Measurements from ENCODE around the gene SARDH.

Gene SARDH

GRCh38 chr9:133621725-133622267 lies 116.4 kb downstream of the SARDH start:
- no peak for DNase-seq

GRCh38 chr9:133619791-133620190 lies 118.4 kb downstream of the SARDH start:
- DNase-seq: no peak

- DNase-seq: no peak
Observed at GRCh38 chr9:133618726-133619125, 119.4 kb downstream of the SARDH start.

- DNase-seq: no peak
Observed at GRCh38 chr9:133616643-133617405, 121.3 kb downstream of the SARDH start.

GRCh38 chr9:133615606-133616188 lies 122.5 kb downstream of the SARDH start:
- DNase-seq: no peak

- no peak for DNase-seq
Observed at GRCh38 chr9:133615186-133615585, 123.0 kb downstream of the SARDH start.

- no peak for DNase-seq
Observed at GRCh38 chr9:133614678-133615077, 123.5 kb downstream of the SARDH start.

GRCh38 chr9:133614056-133614455 lies 124.1 kb downstream of the SARDH start:
- no peak for DNase-seq
